Hepatocyte (in vitro differentiated cells): Measurements from ENCODE around the gene RASAL2. TPM values are rescaled to one million over a fixed set of nuclear protein-coding genes. Genes with fewer than 3 reads are reported as not detected.

Source experiments
- DNase-seq: peaks from one replicate; pipeline ENCODE4 v3.0.0-alpha.2; 2016; ENCODE audit warnings: low spot score
- H2AFZ ChIP-seq: fragments of 200-600 bp; sonication (generic); 2 replicates; pipeline ENCODE4 v1.6.0; 2016; ENCODE audit warnings: antibody characterized with exemption, mild to moderate bottlenecking
- H3K27ac ChIP-seq: fragments of 200-600 bp; sonication (generic); 2 replicates; pipeline ENCODE4 v1.5.1; 2016; ENCODE audit warnings: mild to moderate bottlenecking
- H3K27me3 ChIP-seq: fragments of 200-600 bp; sonication (generic); 2 replicates; pipeline ENCODE4 v1.6.1; 2016
- H3K36me3 ChIP-seq: fragments of 200-600 bp; sonication (generic); replicated peaks from 2 replicates; pipeline ENCODE4 v1.5.1; 2016; ENCODE audit warnings: low read depth; ENCODE audit not compliant: insufficient read depth
- H3K4me1 ChIP-seq: fragments of 200-600 bp; sonication (generic); 2 replicates; pipeline ENCODE4 v1.5.1; 2016; ENCODE audit warnings: mild to moderate bottlenecking, moderate library complexity; ENCODE audit not compliant: insufficient read depth
- H3K4me2 ChIP-seq: fragments of 200-600 bp; sonication (generic); 2 replicates; pipeline ENCODE4 v1.6.0; 2016
- H3K4me3 ChIP-seq: fragments of 200-600 bp; sonication (generic); 2 replicates; pipeline ENCODE4 v1.5.1; 2016; ENCODE audit warnings: mild to moderate bottlenecking
- H3K79me2 ChIP-seq: fragments of 200-600 bp; sonication (generic); 2 replicates; pipeline ENCODE4 v1.6.0; 2017; ENCODE audit warnings: mild to moderate bottlenecking
- H3K9me2 ChIP-seq: fragments of 200-600 bp; sonication (generic); replicated peaks from 2 replicates; pipeline ENCODE4 v1.6.0; 2017; ENCODE audit warnings: mild to moderate bottlenecking; ENCODE audit not compliant: insufficient read depth
- H3K9me3 ChIP-seq: fragments of 200-600 bp; sonication (generic); 2 replicates; pipeline ENCODE4 v1.5.1; 2016; ENCODE audit warnings: low read depth, mild to moderate bottlenecking
- H4K20me1 ChIP-seq: fragments of 200-600 bp; sonication (generic); 2 replicates; pipeline ENCODE4 v1.6.0; 2016; ENCODE audit warnings: mild to moderate bottlenecking; ENCODE audit not compliant: insufficient read depth, poor library complexity, severe bottlenecking
- EZH2 ChIP-seq: fragments of 200-600 bp; sonication (generic); IDR thresholded peaks from 2 replicates; pipeline ENCODE4 v1.6.1; 2016; ENCODE audit warnings: antibody characterized with exemption, mild to moderate bottlenecking, borderline replicate concordance
- EZH2phosphoT487 ChIP-seq: fragments of 200-600 bp; sonication (generic); IDR thresholded peaks from one replicate; pipeline ENCODE4 v1.6.1; 2018; ENCODE audit warnings: antibody characterized with exemption, mild to moderate bottlenecking, low read depth, moderate library complexity; ENCODE audit not compliant: unreplicated experiment, severe bottlenecking
- WGBS: methylation state at CpG from one replicate; pipeline ENCODE4 v1.1.6; 2016; ENCODE audit warnings: low lambda C conversion rate; ENCODE audit errors: missing lambda C conversion rate; 5-methylcytosine and 5-hydroxymethylcytosine counted together
- polyA plus RNA-seq: library from polyadenylated mRNA; unstranded; fragments of >200 nt; fragmentation: Nextera tagmentation; extraction: Ambion mirVana; gene quantifications from 2 replicates; pipeline ENCODE4 v1.2.1, GENCODE V29; 2016
- total RNA-seq: library from RNA; depleted of rRNA; stranded (reverse); fragments of >200 nt; gene quantifications from 2 replicates; pipeline ENCODE4 v1.2.3, GENCODE V29; 2014
- TF ChIP-seq, protein P1 (sequence below): fragments of 200-600 bp; sonication (generic); IDR thresholded peaks from 2 replicates; pipeline ENCODE4 v1.5.1; 2016; ENCODE audit warnings: antibody characterized with exemption, mild to moderate bottlenecking; ENCODE audit not compliant: poor library complexity

RASAL2 gene
- total and polyA plus RNA-seq, 2 experiments from 2014 or later = 8.7 to 24.0 TPM

GRCh38 chr1:178529364-178530036, 435.6 kb downstream of the RASAL2 start:
- Histone ChIP-seq H3K4me2 (no peak overlapping the region), H3K27ac (peak overlapping the region; percentile 55)
- 69% methylated on average over 8 of the region's 8 CpGs for WGBS

GRCh38 chr1:178530037-178530402, 436.1 kb downstream of the RASAL2 start:
- peak; percentile 69 for DNase-seq
- Histone ChIP-seq H3K9me3 (no peaks in the 10 kb centered on the region), H4K20me1 (no peaks in the 10 kb centered on the region), H3K4me2 (no peak overlapping the region), H3K27ac (peak overlapping the region; percentile 59), H3K4me3 (no peak overlapping the region), H3K9me2 (no peaks in the 10 kb centered on the region), H3K79me2 (no peaks in the 10 kb centered on the region), H2AFZ (no peak overlapping the region), H3K36me3 (no peaks in the 10 kb centered on the region), H3K27me3 (no peaks in the 10 kb centered on the region), H3K4me1 (peaks cover 11% of the 10 kb centered on the region)
- no peak for TF ChIP-seq EZH2
- TF ChIP-seq EZH2phosphoT487 = no peak
- TF ChIP-seq, protein P1, sequence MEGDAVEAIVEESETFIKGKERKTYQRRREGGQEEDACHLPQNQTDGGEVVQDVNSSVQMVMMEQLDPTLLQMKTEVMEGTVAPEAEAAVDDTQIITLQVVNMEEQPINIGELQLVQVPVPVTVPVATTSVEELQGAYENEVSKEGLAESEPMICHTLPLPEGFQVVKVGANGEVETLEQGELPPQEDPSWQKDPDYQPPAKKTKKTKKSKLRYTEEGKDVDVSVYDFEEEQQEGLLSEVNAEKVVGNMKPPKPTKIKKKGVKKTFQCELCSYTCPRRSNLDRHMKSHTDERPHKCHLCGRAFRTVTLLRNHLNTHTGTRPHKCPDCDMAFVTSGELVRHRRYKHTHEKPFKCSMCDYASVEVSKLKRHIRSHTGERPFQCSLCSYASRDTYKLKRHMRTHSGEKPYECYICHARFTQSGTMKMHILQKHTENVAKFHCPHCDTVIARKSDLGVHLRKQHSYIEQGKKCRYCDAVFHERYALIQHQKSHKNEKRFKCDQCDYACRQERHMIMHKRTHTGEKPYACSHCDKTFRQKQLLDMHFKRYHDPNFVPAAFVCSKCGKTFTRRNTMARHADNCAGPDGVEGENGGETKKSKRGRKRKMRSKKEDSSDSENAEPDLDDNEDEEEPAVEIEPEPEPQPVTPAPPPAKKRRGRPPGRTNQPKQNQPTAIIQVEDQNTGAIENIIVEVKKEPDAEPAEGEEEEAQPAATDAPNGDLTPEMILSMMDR = no peak
- 66% methylated on average over 2 of the region's 2 CpGs for WGBS

More at GRCh38 chr1:178529364-178530036, 435.6 kb downstream of the RASAL2 start:
- Histone ChIP-seq H3K9me3 (no peaks in the 10 kb centered on the region), H3K79me2 (no peaks in the 10 kb centered on the region), H3K4me3 (no peak overlapping the region), H2AFZ (no peak overlapping the region), H4K20me1 (no peaks in the 10 kb centered on the region), H3K4me1 (peaks cover 11% of the 10 kb centered on the region), H3K36me3 (no peaks in the 10 kb centered on the region), H3K27me3 (no peaks in the 10 kb centered on the region), H3K9me2 (no peaks in the 10 kb centered on the region)
- peak; percentile 56 for DNase-seq
- TF ChIP-seq, protein P1 = no peak
- TF ChIP-seq EZH2phosphoT487 = no peak
- TF ChIP-seq EZH2 = no peak

DNA sequence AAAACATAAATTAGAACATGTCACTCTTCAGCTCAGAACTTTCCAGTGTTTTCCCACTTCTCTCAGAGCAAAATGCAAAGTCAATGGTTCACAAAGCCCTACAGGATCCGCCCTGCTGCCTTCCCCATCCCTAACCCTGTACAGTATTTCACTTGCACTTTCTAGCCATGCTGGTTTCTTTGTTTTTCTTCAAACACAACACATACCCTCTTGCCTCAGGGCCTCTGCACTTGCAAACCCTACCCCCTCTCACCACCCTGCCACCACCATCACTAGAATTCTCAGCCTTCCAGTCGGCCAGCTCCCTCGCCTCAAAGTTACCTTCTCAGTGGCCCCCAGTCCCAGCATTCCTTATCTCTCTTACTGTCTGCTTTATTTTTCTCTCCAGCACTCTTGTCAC, 436.6 kb downstream of the RASAL2 start:
- Histone ChIP-seq H3K36me3 (no peaks in the 10 kb centered on the region), H3K4me2 (no peak overlapping the region), H2AFZ (no peak overlapping the region), H3K4me3 (no peak overlapping the region), H3K9me3 (no peaks in the 10 kb centered on the region), H4K20me1 (no peaks in the 10 kb centered on the region), H3K79me2 (no peaks in the 10 kb centered on the region), H3K4me1 (peaks cover 11% of the 10 kb centered on the region), H3K9me2 (no peaks in the 10 kb centered on the region), H3K27ac (peak overlapping the region; percentile 59), H3K27me3 (no peaks in the 10 kb centered on the region)
- TF ChIP-seq EZH2phosphoT487 (no peak), EZH2 (no peak)
- TF ChIP-seq, protein P1 = no peak
- DNase-seq = no peak
- 64% methylated on average over 3 of the region's 3 CpGs for WGBS
